HG03520 (cell line): Measurements from ENCODE around the gene TMEM184B.

Source experiments
- ATAC-seq: cut with Tn5 transposase; IDR thresholded peaks from one replicate; pipeline ENCODE4 v1.9.1; 2021; ENCODE audit warnings: mild to moderate bottlenecking, moderate library complexity; ENCODE audit not compliant: unreplicated experiment

Gene TMEM184B

GRCh38 chr22:38308791-38309498 is 36.1 kb upstream of the TMEM184B start:
- ATAC-seq: no peak

DNA sequence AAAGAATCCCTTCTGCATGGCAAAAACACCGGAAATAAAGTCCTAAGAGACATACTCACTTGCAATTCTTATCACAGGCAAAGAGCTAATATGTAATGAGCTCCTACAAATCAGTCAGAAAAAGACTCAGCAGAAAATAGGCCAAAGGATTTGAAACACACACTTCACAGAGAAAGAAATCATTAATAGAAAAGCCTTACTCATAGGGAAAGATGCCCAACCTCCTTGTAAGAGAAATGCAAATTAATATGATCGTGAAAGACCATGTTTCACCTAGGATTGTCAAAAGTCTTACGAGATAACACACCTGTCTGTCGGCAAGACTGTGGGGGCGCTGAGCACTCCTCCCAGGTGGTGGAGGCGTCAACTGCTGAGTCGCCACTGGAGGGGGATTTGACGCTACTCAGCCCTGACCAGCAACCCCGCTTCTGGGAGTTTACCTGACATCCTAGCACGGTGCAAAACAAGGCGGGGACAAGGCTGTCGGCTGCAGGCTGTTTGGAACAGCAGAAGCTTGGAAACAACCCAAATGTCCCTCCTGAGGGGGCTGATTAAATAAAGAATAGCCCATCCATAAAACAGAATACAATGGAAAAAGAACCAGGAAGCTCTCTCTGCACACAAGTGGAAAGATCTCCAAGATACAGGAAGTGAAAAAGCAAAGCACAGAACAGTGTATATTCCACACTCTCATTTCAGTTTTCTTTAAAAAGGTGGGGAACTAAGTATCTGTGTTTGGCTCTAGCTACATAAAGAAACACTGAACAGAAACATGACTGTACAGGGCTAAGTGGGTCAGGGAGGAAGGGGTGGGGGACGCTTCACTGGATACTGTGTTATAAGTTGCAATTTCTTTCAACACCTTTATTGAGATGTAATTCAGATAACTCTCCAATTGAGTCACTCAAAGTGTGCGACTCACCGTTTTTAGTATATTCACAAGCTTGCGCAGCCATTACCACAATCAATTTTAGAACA is 33.0 kb upstream of the TMEM184B start:
- no peak for ATAC-seq

DNA sequence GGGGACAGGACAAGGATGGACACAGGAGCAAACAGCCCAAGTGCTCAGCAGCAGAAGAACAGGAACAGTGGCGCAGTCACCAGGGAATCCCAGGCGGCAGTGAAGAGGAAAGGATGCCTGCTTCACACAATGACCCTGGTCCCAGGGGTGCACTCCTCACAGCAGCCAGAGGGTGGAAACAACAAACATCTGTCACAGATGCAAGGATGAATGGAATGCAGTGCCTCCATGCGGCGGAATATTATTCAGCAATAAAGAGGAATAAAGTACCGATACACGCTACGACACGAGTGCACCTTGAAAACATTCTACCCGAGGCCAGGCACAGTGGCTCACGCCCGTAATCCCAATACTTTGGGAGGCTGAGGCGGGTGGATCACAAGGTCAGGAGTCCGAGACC is 31.7 kb upstream of the TMEM184B start:
- no peak for ATAC-seq

DNA sequence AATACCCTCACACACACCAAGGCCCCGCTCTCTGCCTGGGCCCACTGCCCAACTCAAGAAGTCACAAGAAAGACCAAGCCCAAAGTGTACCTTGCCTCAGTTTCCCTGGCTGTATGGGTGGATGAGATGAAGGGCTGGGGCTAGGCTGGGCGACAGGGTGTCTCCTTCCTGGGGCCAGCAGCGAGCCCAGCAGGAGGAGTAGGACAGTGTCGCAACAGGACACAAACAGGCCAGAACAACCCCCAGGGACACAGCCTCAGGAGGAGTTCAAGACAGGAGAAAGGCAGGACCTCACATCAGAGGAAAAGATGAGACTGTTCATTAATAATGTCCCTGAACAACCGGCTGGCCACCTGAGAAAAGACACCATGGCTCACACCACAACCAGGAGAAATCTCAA is 31.2 kb upstream of the TMEM184B start:
- ATAC-seq: no peak

DNA sequence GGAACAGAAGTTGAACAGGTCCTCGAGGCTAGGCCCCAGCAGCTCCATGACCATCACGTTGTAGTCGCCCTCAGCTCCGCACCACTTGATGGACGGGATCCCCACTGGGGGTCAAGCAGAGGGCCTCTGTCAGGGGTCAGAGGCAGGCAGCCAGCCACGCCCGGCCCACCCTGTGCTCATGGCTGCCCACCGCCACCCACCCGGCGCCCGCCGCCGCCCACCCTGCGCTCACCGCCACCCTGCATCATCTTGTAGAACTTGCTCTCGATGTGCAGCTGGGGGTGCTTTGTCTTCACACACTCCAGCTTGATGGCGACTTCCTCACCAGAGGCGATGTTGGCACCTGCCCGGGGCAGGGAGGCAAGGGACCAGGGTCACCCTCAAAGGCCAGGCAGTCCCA is 30.1 kb upstream of the TMEM184B start:
- no peak for ATAC-seq

- ATAC-seq: no peak
Observed at GRCh38 chr22:38300946-38301345, 28.1 kb upstream of the TMEM184B start.

- no peak for ATAC-seq
Observed at GRCh38 chr22:38300197-38300945, 27.6 kb upstream of the TMEM184B start.

- no peak for ATAC-seq
Observed at GRCh38 chr22:38299770-38300102, 26.9 kb upstream of the TMEM184B start.

DNA sequence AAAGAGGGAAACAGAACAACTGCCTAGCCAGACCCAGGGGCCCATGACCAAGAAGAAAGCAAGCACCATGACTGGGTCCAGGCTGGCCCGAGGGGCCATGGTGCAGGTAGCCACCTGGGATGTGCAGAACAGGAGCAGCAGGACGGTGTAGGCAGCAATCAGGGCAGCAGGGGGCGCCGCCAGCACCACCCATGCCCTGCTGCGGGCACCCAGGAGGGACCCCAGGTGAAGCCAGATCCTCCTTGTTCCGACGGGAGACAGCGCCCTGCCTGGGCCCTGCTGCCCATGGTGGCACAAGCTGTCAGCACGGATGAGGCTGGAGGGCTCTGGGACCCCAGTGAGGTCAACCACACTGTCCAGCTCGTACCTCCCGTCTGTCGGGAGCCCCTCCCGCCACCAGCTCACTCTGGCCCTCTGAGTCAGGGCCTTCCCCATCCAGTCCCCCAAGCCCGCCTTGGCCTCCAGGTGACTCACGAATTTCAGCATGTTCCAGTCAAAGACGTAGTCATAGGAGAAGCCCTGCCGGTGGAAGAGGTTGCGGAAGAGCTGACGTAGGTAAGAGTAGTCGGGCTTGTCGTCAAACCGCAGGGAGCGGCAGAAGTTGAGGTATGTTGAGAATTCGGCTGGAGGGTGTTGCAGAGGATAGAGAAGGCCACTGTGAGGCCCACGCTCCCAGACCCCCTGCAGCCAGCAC is 25.6 kb upstream of the TMEM184B start:
- ATAC-seq: no peak

GRCh38 chr22:38296372-38296771 is 23.6 kb upstream of the TMEM184B start:
- no peak for ATAC-seq

- ATAC-seq: no peak
Observed at GRCh38 chr22:38295863-38296262, 23.1 kb upstream of the TMEM184B start.

DNA sequence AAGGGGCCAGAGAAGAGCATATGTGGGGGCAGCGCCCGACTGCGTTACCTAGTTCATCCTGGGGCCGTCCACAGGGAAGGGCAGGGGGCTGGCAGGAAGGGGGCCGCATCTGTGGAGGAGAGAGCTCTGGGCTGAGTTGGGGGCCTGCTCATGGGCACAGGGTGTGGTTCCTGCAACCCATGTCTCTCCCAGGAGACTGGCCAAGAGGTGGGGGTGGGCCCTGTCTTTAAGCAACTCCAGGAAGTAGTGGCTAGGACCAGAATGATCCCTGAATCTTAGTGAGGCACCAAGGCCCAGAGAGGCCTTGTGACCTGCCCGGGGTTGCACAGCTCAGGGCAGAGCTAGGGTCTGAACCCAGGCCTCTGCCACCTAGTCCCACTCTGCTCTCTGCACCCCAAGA is 22.5 kb upstream of the TMEM184B start:
- ATAC-seq: no peak

GRCh38 chr22:38294193-38294592 is 21.4 kb upstream of the TMEM184B start:
- ATAC-seq: no peak

- ATAC-seq: no peak
Observed at GRCh38 chr22:38292694-38293093, 19.9 kb upstream of the TMEM184B start.

GRCh38 chr22:38291201-38291777 is 18.5 kb upstream of the TMEM184B start:
- no peak for ATAC-seq

DNA sequence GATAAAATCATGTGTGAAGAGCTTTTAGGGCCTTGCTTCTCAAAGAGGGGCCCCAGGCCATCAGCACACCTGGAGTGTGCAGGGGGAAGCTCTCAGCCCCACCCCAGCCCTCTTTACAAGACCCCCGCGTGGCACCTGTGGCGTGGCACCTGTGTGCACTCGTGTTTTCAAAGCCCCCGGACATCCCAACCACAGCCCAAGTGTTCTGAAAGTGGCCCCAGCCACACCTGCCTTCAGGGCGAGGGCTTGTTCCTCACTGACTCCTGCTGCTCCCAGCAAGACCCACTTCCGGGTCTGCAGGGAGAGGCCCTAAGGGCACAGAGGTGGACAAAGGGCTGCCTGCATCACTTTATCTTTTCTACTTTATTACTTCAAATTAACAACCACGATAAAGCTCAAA is 17.5 kb upstream of the TMEM184B start:
- ATAC-seq: no peak

DNA sequence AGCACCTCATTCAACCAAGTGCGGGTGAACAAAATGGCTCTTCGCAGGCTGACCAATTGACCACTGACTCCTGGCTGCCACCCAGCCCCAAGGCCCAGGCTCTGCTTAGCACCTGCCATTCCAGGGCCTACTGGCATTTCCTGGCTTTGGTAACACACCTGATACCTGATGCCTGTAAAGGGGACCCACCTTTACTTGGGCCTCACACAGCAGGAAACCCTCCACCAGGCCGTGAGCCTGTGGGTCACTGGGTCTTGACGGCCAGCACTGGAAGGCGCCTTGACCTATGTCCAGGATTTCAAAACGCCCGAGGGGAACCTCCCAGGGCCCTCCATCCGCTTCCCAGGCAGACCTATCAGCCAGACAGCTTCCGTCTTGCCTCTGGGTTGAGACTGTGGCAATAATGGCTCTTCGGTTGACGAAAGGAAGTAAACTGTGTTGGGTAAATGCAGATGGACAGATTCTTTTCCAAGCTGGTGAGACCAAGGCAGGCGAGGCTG is 16.8 kb upstream of the TMEM184B start:
- ATAC-seq: no peak

DNA sequence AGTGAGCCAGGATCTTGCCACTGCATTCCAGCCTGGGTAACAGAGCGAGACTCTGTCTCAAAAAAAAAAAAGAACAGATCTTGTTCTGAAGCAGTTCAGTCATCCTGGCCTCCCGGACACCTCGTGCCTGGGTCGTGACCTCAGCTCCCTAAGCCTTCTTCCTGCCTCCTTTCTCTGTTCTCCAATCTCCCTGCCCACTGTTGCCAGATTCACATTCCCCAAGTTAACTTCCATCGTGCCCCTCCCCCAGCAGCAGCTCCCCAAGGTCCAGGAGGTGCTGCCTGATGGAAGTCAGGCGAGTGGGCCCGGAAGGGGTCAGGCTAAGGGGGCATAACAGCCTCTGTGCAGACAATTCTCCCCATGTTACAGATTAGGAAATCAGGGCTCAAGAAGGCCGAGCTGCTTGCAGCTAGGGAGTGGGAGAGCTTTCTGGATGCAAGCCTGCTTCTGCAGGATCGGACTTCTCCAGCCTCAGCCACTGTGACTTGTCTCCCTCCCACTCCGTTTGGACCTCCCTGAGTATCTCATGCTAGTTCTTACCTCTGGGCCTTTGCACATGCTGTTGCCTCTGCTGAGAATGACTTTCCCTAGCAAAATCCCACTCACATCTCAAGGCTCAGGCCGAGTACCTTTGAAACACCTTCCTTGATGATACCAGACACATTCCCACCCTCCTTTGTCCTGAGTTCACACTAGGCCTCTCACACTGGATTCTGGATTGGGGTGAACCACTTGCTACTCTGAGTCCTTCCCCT is 14.3 kb upstream of the TMEM184B start:
- no peak for ATAC-seq

DNA sequence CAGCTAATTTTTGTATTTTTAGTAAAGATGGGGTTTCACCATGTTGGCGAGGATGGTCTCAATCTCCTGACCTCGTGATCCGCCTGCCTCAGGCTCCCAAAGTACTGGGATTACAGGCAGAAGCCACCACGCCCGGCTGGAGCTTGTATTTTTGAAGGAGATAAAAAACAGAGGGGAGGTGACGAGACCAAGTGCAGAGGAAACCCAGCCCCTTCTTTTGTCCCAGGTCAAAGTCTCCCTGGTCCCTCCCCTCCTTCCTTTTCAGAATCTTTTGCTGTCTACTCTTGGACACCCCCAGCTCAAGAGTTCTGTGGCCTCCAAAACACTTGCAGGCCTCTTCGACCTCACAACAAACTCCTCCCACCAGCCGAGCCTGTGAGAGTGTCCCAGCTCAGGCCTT is 12.2 kb upstream of the TMEM184B start:
- no peak for ATAC-seq

DNA sequence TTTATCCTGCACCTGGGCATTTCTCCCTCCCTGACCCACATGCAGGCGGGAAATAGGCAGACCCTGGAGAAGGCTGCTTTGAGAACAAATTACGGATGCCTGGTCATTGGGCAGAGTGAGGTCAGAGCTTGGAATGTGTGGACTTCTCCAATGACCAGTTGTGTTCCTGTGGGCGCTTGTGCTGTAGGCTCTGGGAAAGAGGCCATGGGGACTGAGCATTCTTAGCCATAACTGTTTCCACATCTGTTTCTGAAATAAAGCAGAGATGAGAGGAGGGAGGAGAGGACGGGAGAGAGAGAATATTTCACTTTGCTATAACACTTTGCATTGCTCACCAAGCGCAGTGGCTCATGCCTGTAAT is 11.2 kb upstream of the TMEM184B start:
- no peak for ATAC-seq
